NCI-H510A (cell line): ENCODE data around the gene ZBTB17.
A peak's percentile ranks its signal among the peaks of the same experiment; 100 is the strongest.
"Not testable (repeated sequence)": the region's sequence is repeated elsewhere in the genome, so short reads cannot be mapped to it uniquely, and the experiment has no call there.

Source experiments
- DNase-seq: peaks from one replicate; lab custom pipeline; 2025; lab: John Stamatoyannopoulos, UW

The ZBTB17 gene

DNA sequence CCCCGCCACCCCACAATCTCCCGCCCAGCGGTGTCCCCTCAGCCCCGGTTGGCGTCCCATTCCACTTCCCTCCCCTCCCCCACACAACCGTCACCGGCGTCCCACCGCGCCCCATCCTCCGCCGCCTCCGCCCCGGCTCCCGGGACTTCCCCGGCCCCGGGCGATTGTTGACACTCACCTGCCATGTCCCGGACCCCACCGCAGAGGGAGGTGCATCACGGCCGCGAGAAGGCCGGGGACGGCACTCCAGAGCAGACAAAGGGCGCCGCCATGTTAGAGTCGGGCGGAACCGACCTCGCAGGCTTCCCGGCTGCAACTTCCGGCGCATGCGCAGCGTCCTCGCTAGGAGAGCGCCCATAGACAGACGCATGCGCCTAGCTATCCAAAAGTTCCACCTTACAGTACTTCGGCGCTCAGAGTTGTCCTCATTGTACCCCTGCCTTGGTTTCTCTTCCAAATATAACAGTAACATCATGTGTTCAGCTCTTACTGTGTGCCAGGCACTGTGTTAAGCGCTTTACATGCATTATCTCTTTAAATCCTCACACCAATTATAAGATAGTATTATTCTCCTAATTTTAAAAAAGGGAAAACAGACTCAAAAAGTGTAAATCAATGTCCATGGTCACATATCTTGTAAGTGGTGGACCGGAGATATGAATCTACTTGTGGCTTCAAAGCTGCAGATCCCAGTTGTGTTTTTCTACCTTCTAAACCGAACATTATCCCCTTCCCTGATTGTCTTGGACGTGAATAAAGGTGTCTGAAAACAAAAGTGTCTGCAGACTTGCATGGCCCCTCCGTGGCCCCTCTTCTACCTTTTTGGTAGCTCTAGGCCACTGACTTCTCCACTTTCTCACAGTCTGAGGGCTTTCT is at the start of gene ZBTB17:
ZBTB17 (minus strand) TSS at position 297 of the 876 bp plus-strand sequence. CDS start 27,606 bp downstream, outside the sequence.
- DNase-seq = peak; percentile 98

DNA sequence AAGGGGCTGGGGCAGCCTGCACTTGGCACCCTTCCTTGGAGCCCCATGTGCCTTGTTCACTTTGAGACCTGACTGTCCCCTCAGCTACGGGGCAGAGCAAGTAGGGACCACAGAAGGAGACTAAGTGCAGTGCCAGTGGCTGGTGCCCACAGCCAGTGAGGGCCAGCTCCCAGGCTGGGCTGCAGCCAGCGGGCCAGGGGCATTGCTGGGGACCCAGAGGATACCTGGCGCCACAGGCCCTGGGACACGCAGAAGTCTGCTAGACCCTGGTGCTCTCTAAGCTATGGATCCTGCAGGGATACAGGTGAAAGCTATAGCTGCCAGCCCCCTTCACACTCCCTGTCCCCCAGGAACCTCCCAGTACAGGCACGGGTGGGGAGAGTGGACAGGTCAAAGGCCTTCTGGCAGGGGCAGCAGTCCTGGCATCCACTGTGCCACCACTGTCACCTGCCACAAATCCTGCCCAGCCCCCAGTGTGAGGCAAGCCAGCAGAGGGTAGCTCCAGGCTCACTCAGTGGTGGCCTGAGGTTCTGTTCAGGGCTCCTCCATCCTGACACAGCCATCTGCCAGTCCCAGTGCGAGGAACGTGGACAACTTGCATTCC is 47.3 kb upstream of the ZBTB17 start:
- DNase-seq = no peak

- no peak for DNase-seq
Observed at GRCh38 chr1:16022393-16022792, 46.5 kb upstream of the ZBTB17 start.

- DNase-seq = peak; percentile 96
Observed at GRCh38 chr1:16021681-16022080, 45.8 kb upstream of the ZBTB17 start, which contains the start of gene CLCNKA. TSS of gene CLCNKA (plus strand) at chr1:16022036. CDS start at chr1:16022620, 584 bp downstream.

DNA sequence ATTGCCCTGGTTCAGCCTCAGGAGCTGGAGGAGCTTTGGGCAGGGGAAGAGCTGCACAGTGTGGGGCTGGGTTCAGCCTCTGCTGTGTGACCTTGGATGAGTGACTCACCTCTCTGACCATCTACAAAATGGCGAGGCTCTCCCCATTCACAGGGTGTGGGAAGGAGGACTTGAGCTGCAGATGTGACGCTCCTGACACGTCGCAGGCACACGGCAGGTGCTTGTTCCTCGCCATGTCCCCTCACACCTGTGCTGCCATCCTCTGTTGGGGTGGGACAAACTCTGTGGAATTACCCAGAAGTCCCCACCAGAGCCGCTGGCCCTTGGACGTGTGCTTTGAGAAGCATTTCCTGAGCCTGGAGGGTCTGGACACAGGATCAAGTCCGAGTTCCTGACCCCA is 45.0 kb upstream of the ZBTB17 start:
- not testable (repeated sequence) for DNase-seq

DNA sequence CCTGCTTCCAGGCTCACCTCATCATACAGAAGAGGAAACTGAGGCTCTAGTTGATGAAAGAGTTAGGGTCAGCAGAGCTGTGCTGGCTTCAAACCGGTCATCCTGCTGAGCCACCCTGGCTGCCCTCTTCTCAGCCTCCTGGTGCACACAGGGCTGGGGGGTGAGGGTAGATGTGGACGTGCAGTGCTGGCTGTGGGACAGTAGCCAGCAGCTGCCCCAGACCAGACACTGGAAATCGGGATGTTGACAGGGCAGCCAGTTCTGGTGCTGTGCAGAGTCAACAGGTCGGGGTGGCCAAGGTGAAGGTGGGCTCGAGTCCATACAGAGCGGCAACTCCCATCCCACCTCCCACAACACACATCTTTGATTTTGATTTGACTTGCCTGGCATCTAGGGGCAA is 44.4 kb upstream of the ZBTB17 start:
- DNase-seq = no peak

- DNase-seq = no peak
Observed at GRCh38 chr1:16019644-16020277, 43.9 kb upstream of the ZBTB17 start.

DNA sequence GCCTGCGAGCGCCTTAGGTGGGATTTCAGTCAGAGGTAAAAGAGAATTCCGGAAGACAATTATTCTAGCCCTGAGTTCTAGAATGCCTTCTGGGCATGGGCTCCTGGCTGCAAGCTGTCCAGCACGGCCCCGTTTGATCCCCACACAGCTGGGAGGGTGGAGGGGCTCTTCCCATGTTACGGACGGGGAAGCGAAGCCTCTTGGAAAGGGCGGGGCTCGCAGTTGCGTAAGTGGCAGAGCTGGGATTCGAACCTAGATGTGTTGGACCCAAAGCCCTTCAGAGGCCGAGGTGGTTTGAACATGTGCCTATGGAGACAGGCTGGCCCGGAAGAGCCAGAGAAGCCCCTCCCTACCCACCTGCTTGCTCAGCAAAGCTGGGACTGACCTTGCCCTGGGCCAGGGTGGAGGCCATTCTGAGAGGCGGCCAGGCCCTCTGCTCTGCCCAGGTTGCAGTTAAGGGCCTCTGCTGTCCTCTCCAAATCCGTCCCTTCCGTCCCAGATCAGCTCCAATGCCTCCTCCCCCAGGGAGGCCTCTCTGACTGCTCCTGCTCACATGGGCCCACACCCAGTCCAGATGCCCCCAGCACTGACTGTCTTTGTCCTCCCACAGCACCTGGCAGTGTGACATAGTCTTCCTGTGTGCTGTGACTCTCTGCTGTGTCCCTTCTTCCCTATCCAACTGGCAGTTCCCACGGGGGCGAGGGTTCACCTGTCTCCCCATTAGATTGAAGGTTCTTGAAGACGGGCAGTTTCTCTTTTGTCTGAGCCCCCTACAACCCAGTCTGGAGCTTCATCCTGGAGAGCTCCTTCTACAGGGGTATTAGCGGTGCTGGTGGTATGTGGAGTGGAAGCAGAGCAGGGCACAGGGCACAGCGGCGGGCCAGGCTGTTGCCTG is 43.1 kb upstream of the ZBTB17 start:
- no peak for DNase-seq

GRCh38 chr1:16018308-16018707 is 42.4 kb upstream of the ZBTB17 start:
- DNase-seq = no peak

- DNase-seq = no peak
Observed at GRCh38 chr1:16017461-16018303, 41.8 kb upstream of the ZBTB17 start, which contains the start of gene HSPB7. TSS of gene HSPB7 (minus strand) at chr1:16018043. CDS start at chr1:16017963, 80 bp downstream.

DNA sequence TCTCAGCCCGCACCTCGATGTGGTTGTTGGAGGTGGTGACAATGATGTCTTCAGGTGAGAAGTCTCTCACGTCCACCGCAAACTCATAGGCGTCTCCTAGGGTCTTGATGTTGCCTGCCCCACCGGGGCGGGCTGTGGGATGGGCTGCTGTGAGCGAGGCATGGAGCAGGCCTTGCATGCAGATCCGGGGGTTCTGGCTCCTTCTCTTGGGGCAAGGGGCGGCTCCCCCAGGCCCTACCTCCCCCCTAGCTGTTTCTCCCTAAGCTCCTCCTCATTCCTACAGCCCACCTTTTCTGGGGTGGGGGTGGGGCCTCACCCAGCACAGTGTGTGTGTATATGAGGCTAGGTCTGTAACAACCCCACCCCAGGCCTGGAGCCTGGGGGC is 41.2 kb upstream of the ZBTB17 start:
- DNase-seq = no peak

GRCh38 chr1:16015960-16016901 is 40.3 kb upstream of the ZBTB17 start:
- DNase-seq = no peak

DNA sequence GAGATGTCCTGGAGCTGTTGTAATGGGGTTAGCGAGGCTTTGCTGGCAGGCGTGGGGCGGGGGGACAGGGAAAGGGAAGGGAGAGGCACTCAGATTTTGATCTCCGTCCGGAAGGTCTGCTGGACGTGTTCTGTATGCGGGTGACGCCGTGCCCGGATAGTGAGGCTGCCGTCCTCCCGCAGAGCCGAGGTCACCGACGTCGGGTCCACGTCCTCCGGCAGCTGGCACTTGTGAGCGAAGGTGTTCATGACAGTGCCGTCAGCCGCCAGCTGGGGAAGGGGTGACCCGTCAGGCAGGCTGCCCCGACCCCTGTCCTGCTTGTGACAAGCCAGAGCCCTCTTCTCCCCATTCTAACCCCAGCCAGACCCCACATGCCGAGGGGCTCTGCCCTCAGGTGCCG is 39.6 kb upstream of the ZBTB17 start:
- DNase-seq = no peak

GRCh38 chr1:16014509-16015482 is 38.9 kb upstream of the ZBTB17 start:
- no peak for DNase-seq

DNA sequence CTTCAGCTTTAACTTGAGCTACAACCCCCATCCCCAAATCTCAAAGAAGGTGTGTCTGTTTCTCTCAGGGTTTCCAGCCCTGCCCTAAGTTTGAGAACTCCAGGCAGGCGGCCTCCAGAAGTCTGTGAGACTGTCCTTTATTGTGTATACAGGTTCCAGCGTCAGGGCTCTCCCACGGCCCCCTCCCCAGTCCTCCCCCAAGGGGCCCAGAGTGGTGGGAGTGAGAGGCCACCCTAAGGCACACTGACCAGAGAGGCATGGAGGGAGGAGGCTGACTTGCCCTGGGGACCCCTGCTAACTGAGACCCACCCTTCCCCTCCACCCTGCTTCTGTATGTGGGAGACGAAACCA is 38.0 kb upstream of the ZBTB17 start:
- no peak for DNase-seq

GRCh38 chr1:16013220-16013907 is 37.5 kb upstream of the ZBTB17 start:
- DNase-seq = no peak

GRCh38 chr1:16012590-16013219 is 36.8 kb upstream of the ZBTB17 start:
- no peak for DNase-seq
